ENCODE measurements around the gene P2RX6.

Gene P2RX6

DNA sequence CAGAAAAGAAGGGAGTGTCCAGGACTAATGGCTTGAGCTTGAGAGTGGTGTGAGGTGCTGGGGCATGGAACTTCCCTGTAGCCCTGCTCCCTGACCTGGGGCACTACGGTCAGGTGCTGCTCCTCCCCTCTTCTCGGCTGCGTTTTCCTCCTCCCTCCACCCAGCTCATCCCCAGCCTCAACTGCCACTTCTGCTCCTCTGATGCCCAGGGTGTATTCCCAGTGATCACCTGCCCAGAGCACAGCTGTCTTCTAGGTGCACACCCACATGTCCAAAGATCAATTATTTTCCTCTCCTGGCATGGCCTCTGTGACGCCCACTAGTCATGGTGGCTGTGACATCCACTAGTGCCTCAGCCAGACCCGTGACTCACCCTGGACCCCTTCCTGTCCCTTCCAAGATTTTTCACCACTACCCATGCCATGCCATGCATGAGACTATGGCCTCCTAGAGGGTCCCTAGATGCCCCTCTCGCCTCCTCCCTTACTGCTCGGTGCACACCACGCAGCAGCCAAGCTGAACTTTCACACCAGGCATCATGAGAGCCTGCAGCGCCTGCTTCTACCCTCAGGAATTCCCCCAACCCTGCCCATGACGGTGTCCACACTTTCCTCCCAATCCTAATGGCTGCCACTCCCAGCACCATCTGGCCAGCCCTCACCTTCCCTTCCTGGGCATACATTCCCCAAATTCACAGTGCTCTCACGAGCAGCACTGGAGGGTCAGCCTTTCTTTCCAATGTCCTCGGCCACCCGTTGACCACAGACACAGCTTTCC is 1.9 kb downstream of the P2RX6 start:
- Histone ChIP-seq H3K4me3 (ENCODE audit: low read length, poor library complexity, severe bottlenecking) (no peak overlapping the region), H3K9ac (ENCODE audit: low read depth, low read length, poor library complexity, severe bottlenecking) (no peak overlapping the region), H3K27me3 (ENCODE audit: insufficient read depth, low read length, poor library complexity, severe bottlenecking) (no peaks in the 10 kb centered on the region), H3K9me3 (ENCODE audit: insufficient read depth, low read depth, low read length) (no peaks in the 10 kb centered on the region), H4K20me1 (ENCODE audit: insufficient read depth, low read length, poor library complexity, severe bottlenecking) (no peaks in the 10 kb centered on the region), H3K9me2 (replicated peaks; ENCODE audit: low read depth, low read length) (no peaks in the 10 kb centered on the region), H3F3A (ENCODE audit: low read depth) (no peaks in the 10 kb centered on the region), H2AFZ (ENCODE audit: low read length) (no peak overlapping the region), H3K36me3 (ENCODE audit: insufficient read depth, low read length) (no peaks in the 10 kb centered on the region), H3K4me1 (ENCODE audit: insufficient read depth, low read length, poor library complexity, severe bottlenecking) (no peaks in the 10 kb centered on the region), H3K4me2 (ENCODE audit: low read depth, low read length, poor library complexity, severe bottlenecking) (no peak overlapping the region), H3K79me2 (ENCODE audit: insufficient read depth, low read length) (no peaks in the 10 kb centered on the region)
- TF ChIP-seq EZH2phosphoT487 (IDR thresholded peaks at IDR 0.05; ENCODE audit: borderline replicate concordance): no peak
- no peak for TF ChIP-seq CTCF (conservative IDR thresholded peaks at IDR 0.05; ENCODE audit: low read length)

DNA sequence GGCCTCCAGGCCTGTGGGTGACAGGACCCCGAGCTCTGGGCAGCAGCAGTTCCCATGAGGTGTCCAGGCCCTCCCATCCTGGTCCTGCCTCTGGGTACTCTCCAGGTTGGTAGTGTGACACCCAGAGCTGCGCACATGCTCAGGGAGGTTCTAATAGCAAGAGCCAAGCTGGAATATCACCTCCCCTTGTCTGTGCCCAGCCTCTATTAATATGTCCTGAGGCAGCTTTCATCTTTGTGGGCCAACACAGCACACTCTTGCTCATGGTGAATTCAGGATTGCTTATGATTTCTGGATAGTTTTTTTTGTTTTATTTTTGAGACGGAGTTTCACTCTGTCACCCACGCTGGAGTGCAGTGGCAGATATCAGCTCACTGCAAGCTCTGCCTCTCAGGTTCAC is 3.3 kb downstream of the P2RX6 start:
- Histone ChIP-seq H2AFZ (ENCODE audit: low read length) (no peak overlapping the region), H3K4me3 (ENCODE audit: low read length, poor library complexity, severe bottlenecking) (no peak overlapping the region), H3K79me2 (ENCODE audit: insufficient read depth, low read length) (no peaks in the 10 kb centered on the region), H3K9me3 (ENCODE audit: insufficient read depth, low read depth, low read length) (no peaks in the 10 kb centered on the region), H3K9me2 (replicated peaks; ENCODE audit: low read depth, low read length) (no peaks in the 10 kb centered on the region), H3F3A (ENCODE audit: low read depth) (no peaks in the 10 kb centered on the region), H3K4me1 (ENCODE audit: insufficient read depth, low read length, poor library complexity, severe bottlenecking) (no peaks in the 10 kb centered on the region), H3K27me3 (ENCODE audit: insufficient read depth, low read length, poor library complexity, severe bottlenecking) (no peaks in the 10 kb centered on the region), H3K36me3 (ENCODE audit: insufficient read depth, low read length) (no peaks in the 10 kb centered on the region), H3K9ac (ENCODE audit: low read depth, low read length, poor library complexity, severe bottlenecking) (no peak overlapping the region), H3K4me2 (ENCODE audit: low read depth, low read length, poor library complexity, severe bottlenecking) (no peak overlapping the region), H4K20me1 (ENCODE audit: insufficient read depth, low read length, poor library complexity, severe bottlenecking) (no peaks in the 10 kb centered on the region)
- no peak for TF ChIP-seq EZH2phosphoT487 (IDR thresholded peaks at IDR 0.05; ENCODE audit: borderline replicate concordance)
- TF ChIP-seq CTCF (conservative IDR thresholded peaks at IDR 0.05; ENCODE audit: low read length): no peak

DNA sequence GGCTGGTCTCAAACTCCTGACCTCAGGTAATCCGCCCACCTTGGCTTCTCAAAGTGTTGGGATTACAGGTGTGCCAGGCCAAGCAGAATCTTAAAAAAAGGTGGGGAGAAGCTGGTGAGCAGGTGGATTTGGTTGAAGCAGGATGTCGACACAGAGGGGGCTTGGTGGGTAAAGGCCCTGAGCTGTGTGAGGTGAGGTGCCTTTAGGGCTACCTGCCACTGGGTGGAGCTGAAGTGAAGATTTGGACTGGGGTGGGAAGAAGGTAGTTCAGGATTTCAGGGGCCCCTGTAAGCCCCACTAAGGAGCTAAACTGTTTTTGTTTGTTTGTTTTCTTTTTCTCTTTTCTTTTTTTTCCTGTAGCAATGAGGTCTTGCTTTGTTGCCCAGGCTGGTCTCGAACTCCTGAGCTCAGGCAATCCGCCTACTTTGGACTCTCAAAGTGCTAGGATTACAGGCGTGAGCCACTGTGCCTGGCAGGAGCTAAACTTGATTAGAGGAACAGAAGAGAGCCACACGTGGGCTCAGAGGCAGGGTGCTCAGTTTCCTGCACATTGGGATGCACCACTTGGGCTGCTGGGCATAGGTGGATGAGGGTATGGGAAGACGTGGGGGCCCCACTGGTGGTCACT is 6.0 kb downstream of the P2RX6 start:
- H3K9ac ChIP-seq (ENCODE audit: low read depth, low read length, poor library complexity, severe bottlenecking): no peak overlapping the region
- no peaks in the 10 kb centered on the region for H3K9me3 ChIP-seq (ENCODE audit: insufficient read depth, low read depth, low read length)
- no peaks in the 10 kb centered on the region for H3F3A ChIP-seq (ENCODE audit: low read depth)
- no peak overlapping the region for H3K4me3 ChIP-seq (ENCODE audit: low read length, poor library complexity, severe bottlenecking)
- no peak overlapping the region for H3K4me2 ChIP-seq (ENCODE audit: low read depth, low read length, poor library complexity, severe bottlenecking)
- H3K36me3 ChIP-seq (ENCODE audit: insufficient read depth, low read length): no peaks in the 10 kb centered on the region
- no peaks in the 10 kb centered on the region for H3K27me3 ChIP-seq (ENCODE audit: insufficient read depth, low read length, poor library complexity, severe bottlenecking)
- no peaks in the 10 kb centered on the region for H3K79me2 ChIP-seq (ENCODE audit: insufficient read depth, low read length)
- TF ChIP-seq CTCF (conservative IDR thresholded peaks at IDR 0.05; ENCODE audit: low read length) (peak; percentile 68), EZH2phosphoT487 (IDR thresholded peaks at IDR 0.05; ENCODE audit: borderline replicate concordance) (no peak)
- H2AFZ ChIP-seq (ENCODE audit: low read length): no peak overlapping the region
- no peaks in the 10 kb centered on the region for H3K9me2 ChIP-seq (replicated peaks; ENCODE audit: low read depth, low read length)
- H3K4me1 ChIP-seq (ENCODE audit: insufficient read depth, low read length, poor library complexity, severe bottlenecking): peaks cover 10% of the 10 kb centered on the region
- H4K20me1 ChIP-seq (ENCODE audit: insufficient read depth, low read length, poor library complexity, severe bottlenecking): no peaks in the 10 kb centered on the region

All from Loucy (cell line).